ENCODE results near the gene DUSP12.

- TF ChIP-seq TAF1 (IDR thresholded peaks at IDR 0.05; ENCODE audit: borderline replicate concordance, insufficient read depth, low read length) = no peak
- TF ChIP-seq POLR2AphosphoS5 (IDR thresholded peaks at IDR 0.05; ENCODE audit: low read depth, low read length) = no peak
- no peak for TF ChIP-seq REST (IDR thresholded peaks at IDR 0.05; ENCODE audit: insufficient read depth in 1 of 2, low read depth in 2 of 2, low read length in 2 of 2)
- TF ChIP-seq SIN3A (IDR thresholded peaks at IDR 0.05; ENCODE audit: borderline replicate concordance, insufficient read depth, low read length) = no peak
Measured at GRCh38 chr1:161702250-161702649, 47.3 kb upstream of the DUSP12 start.

All from PFSK-1 (cell line).